ENCODE measurements around the gene TULP4.

Gene TULP4

GRCh38 chr6:158413028-158413427, 100.8 kb downstream of the TULP4 start:
- Histone ChIP-seq H3K9me3 (ENCODE audit: control insufficient read depth, low read length) (no peaks in the 10 kb centered on the region), H3K36me3 (ENCODE audit: control insufficient read depth, insufficient read depth, low read length, severe bottlenecking) (peaks cover 20% of the 10 kb centered on the region), H3K4me3 (ENCODE audit: low read length) (no peak overlapping the region), H3K27me3 (replicated peaks; ENCODE audit: control insufficient read depth, insufficient read depth, low read length) (no peaks in the 10 kb centered on the region), H3K9ac (ENCODE audit: low read length) (no peak overlapping the region), H3K4me1 (ENCODE audit: control insufficient read depth, insufficient read depth, low read length) (peaks cover 44% of the 10 kb centered on the region)
- DNase-seq (ENCODE audit: low read depth) = no peak

- no peaks in the 10 kb centered on the region for H3K27me3 ChIP-seq (replicated peaks; ENCODE audit: control insufficient read depth, insufficient read depth, low read length)
- H3K9ac ChIP-seq (ENCODE audit: low read length) = no peak overlapping the region
- H3K4me3 ChIP-seq (ENCODE audit: low read length) = no peak overlapping the region
- no peak for DNase-seq (ENCODE audit: low read depth)
- H3K36me3 ChIP-seq (ENCODE audit: control insufficient read depth, insufficient read depth, low read length, severe bottlenecking) = peaks cover 23% of the 10 kb centered on the region
- no peaks in the 10 kb centered on the region for H3K9me3 ChIP-seq (ENCODE audit: control insufficient read depth, low read length)
- peaks cover 36% of the 10 kb centered on the region for H3K4me1 ChIP-seq (ENCODE audit: control insufficient read depth, insufficient read depth, low read length)
Observed at GRCh38 chr6:158413814-158414565, 101.7 kb downstream of the TULP4 start.

DNA sequence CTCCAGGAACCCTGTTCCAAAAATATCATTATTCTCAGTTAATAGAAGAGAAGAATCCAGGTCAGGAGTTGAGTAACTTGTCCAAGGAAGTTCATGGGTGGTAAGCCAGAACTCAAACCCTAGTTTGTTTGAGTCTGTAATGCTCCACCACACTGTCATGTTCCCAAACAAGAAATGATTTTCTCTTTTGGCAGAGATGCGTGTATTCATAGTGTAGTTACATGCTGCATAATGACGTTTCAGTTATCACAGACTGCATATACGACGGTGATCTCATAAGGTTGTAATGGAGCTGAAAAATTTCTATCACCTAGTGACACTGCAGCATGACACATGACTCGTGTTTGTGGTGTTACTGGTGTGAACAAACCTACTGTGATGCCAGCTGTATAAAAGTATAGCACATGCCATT, 102.6 kb downstream of the TULP4 start:
- no peak overlapping the region for H3K9ac ChIP-seq (ENCODE audit: low read length)
- no peak overlapping the region for H3K4me3 ChIP-seq (ENCODE audit: low read length)
- H3K9me3 ChIP-seq (ENCODE audit: control insufficient read depth, low read length) = peaks cover 5% of the 10 kb centered on the region
- H3K36me3 ChIP-seq (ENCODE audit: control insufficient read depth, insufficient read depth, low read length, severe bottlenecking) = peaks cover 30% of the 10 kb centered on the region
- no peak for DNase-seq (ENCODE audit: low read depth)
- H3K4me1 ChIP-seq (ENCODE audit: control insufficient read depth, insufficient read depth, low read length) = peaks cover 28% of the 10 kb centered on the region
- no peaks in the 10 kb centered on the region for H3K27me3 ChIP-seq (replicated peaks; ENCODE audit: control insufficient read depth, insufficient read depth, low read length)

- DNase-seq (ENCODE audit: low read depth) = no peak
- no peaks in the 10 kb centered on the region for H3K27me3 ChIP-seq (replicated peaks; ENCODE audit: control insufficient read depth, insufficient read depth, low read length)
- H3K36me3 ChIP-seq (ENCODE audit: control insufficient read depth, insufficient read depth, low read length, severe bottlenecking) = peaks cover 30% of the 10 kb centered on the region
Observed at GRCh38 chr6:158415666-158416065, 103.4 kb downstream of the TULP4 start.

GRCh38 chr6:158416883-158417759, 104.9 kb downstream of the TULP4 start:
- Histone ChIP-seq H3K4me3 (ENCODE audit: low read length) (no peak overlapping the region), H3K36me3 (ENCODE audit: control insufficient read depth, insufficient read depth, low read length, severe bottlenecking) (peaks cover 30% of the 10 kb centered on the region)
- DNase-seq (ENCODE audit: low read depth) = peak; percentile 23

More at GRCh38 chr6:158415666-158416065, 103.4 kb downstream of the TULP4 start:
- H3K4me3 ChIP-seq (ENCODE audit: low read length) = no peak overlapping the region
- no peak overlapping the region for H3K9ac ChIP-seq (ENCODE audit: low read length)
- peaks cover 20% of the 10 kb centered on the region for H3K4me1 ChIP-seq (ENCODE audit: control insufficient read depth, insufficient read depth, low read length)
- H3K9me3 ChIP-seq (ENCODE audit: control insufficient read depth, low read length) = peaks cover 5% of the 10 kb centered on the region

GRCh38 chr6:158417760-158418098, 105.5 kb downstream of the TULP4 start:
- H3K27me3 ChIP-seq (replicated peaks; ENCODE audit: control insufficient read depth, insufficient read depth, low read length) = no peaks in the 10 kb centered on the region
- H3K4me3 ChIP-seq (ENCODE audit: low read length) = no peak overlapping the region
- H3K9ac ChIP-seq (ENCODE audit: low read length) = no peak overlapping the region
- peaks cover 30% of the 10 kb centered on the region for H3K36me3 ChIP-seq (ENCODE audit: control insufficient read depth, insufficient read depth, low read length, severe bottlenecking)
- peak; percentile 81 for DNase-seq (ENCODE audit: low read depth)
- H3K9me3 ChIP-seq (ENCODE audit: control insufficient read depth, low read length) = peaks cover 5% of the 10 kb centered on the region
- peaks cover 12% of the 10 kb centered on the region for H3K4me1 ChIP-seq (ENCODE audit: control insufficient read depth, insufficient read depth, low read length)

More at GRCh38 chr6:158416883-158417759, 104.9 kb downstream of the TULP4 start:
- H3K27me3 ChIP-seq (replicated peaks; ENCODE audit: control insufficient read depth, insufficient read depth, low read length) = no peaks in the 10 kb centered on the region
- H3K9me3 ChIP-seq (ENCODE audit: control insufficient read depth, low read length) = peaks cover 5% of the 10 kb centered on the region
- no peak overlapping the region for H3K9ac ChIP-seq (ENCODE audit: low read length)
- peaks cover 12% of the 10 kb centered on the region for H3K4me1 ChIP-seq (ENCODE audit: control insufficient read depth, insufficient read depth, low read length)

DNA sequence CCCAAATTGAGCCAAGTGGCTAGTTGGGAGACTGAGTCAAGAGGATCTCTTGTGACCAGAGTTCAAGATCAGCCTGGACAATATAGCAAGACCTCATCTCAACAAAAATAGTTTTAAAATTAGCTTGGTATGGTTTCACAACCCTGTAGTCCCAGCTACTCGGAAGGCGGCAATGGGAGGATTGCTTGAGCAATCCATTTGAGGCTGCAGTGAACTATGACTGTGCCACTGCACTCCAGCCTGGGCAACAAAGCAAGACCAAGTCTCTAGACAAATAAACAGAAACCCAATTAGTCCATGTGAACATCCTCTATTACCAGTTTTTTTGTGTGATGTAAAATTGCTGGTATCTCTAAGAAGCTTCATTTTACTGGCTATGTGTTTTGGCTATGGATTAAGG, 106.2 kb downstream of the TULP4 start:
- no peak overlapping the region for H3K9ac ChIP-seq (ENCODE audit: low read length)
- H3K4me1 ChIP-seq (ENCODE audit: control insufficient read depth, insufficient read depth, low read length) = peaks cover 12% of the 10 kb centered on the region
- H3K9me3 ChIP-seq (ENCODE audit: control insufficient read depth, low read length) = peaks cover 5% of the 10 kb centered on the region
- no peak overlapping the region for H3K4me3 ChIP-seq (ENCODE audit: low read length)
- H3K27me3 ChIP-seq (replicated peaks; ENCODE audit: control insufficient read depth, insufficient read depth, low read length) = no peaks in the 10 kb centered on the region
- peaks cover 26% of the 10 kb centered on the region for H3K36me3 ChIP-seq (ENCODE audit: control insufficient read depth, insufficient read depth, low read length, severe bottlenecking)
- DNase-seq (ENCODE audit: low read depth) = peak; percentile 51

DNA sequence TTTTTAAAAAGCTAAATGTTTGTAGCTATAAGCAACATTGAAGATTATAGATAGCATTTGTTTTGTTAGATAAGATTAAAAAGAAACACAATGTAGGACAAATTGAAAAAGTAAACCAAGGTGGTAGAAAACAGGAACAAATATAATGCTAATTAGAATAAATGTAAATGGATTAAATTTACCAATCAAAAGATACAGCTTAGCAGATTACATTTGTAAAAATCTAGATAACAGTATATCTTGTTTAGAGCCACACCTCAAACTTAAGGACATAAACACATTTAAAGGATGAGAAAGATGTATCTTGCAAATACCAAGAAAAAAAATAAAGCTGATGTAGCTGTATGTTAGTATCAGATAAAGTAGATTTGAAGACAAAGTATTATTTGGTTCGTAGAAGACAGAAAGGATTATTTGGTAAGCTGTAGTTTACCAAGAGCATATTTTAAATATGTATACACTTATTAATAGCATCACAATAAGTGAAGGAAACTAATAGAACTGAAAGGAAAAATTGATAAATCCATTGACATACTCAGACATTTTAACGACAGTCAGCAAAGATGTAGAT, 107.2 kb downstream of the TULP4 start:
- Histone ChIP-seq H3K9me3 (ENCODE audit: control insufficient read depth, low read length) (peaks cover 5% of the 10 kb centered on the region), H3K4me1 (ENCODE audit: control insufficient read depth, insufficient read depth, low read length) (peaks cover 12% of the 10 kb centered on the region), H3K36me3 (ENCODE audit: control insufficient read depth, insufficient read depth, low read length, severe bottlenecking) (peaks cover 17% of the 10 kb centered on the region), H3K4me3 (ENCODE audit: low read length) (no peak overlapping the region), H3K27me3 (replicated peaks; ENCODE audit: control insufficient read depth, insufficient read depth, low read length) (no peaks in the 10 kb centered on the region), H3K9ac (ENCODE audit: low read length) (no peak overlapping the region)
- no peak for DNase-seq (ENCODE audit: low read depth)

GRCh38 chr6:158421381-158421780, 109.1 kb downstream of the TULP4 start:
- H3K4me3 ChIP-seq (ENCODE audit: low read length) = no peak overlapping the region
- H3K9ac ChIP-seq (ENCODE audit: low read length) = no peak overlapping the region
- peaks cover 9% of the 10 kb centered on the region for H3K4me1 ChIP-seq (ENCODE audit: control insufficient read depth, insufficient read depth, low read length)
- H3K9me3 ChIP-seq (ENCODE audit: control insufficient read depth, low read length) = peaks cover 5% of the 10 kb centered on the region
- H3K27me3 ChIP-seq (replicated peaks; ENCODE audit: control insufficient read depth, insufficient read depth, low read length) = no peaks in the 10 kb centered on the region
- no peak for DNase-seq (ENCODE audit: low read depth)
- H3K36me3 ChIP-seq (ENCODE audit: control insufficient read depth, insufficient read depth, low read length, severe bottlenecking) = peaks cover 17% of the 10 kb centered on the region

DNA sequence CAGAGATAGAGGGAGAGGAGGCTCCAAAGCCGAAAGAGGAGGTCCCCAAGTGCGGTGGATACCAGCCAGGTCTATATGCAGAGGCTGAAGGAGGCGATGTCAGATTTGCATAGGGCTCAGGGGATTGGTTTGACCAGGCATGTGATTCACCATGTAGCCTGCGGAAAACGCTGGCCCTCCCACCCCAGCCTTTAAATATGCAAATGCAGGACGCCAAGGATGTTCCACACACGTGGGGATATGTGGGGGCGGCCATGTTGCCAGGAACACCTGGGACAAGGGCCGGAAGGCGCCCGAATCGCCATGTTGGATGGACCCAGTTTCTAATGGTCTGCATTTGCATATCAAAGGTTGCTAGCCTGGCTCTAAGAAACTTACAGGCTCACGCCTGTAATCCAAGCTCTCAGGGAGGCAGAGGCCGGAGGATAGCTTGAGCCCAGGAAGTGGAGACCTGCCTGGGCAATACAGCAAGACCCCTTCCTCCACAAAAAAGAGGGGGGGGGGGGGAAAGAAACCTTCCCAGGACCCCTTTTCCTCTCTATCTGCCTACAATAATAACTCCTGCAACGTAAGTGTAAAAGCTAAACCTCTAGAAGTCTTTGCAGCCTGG, 110.5 kb downstream of the TULP4 start:
- Histone ChIP-seq H3K4me3 (ENCODE audit: low read length) (no peak overlapping the region), H3K9ac (ENCODE audit: low read length) (no peak overlapping the region), H3K4me1 (ENCODE audit: control insufficient read depth, insufficient read depth, low read length) (peaks cover 4% of the 10 kb centered on the region), H3K36me3 (ENCODE audit: control insufficient read depth, insufficient read depth, low read length, severe bottlenecking) (peaks cover 10% of the 10 kb centered on the region), H3K27me3 (replicated peaks; ENCODE audit: control insufficient read depth, insufficient read depth, low read length) (no peaks in the 10 kb centered on the region), H3K9me3 (ENCODE audit: control insufficient read depth, low read length) (peaks cover 5% of the 10 kb centered on the region)
- no peak for DNase-seq (ENCODE audit: low read depth)

DNA sequence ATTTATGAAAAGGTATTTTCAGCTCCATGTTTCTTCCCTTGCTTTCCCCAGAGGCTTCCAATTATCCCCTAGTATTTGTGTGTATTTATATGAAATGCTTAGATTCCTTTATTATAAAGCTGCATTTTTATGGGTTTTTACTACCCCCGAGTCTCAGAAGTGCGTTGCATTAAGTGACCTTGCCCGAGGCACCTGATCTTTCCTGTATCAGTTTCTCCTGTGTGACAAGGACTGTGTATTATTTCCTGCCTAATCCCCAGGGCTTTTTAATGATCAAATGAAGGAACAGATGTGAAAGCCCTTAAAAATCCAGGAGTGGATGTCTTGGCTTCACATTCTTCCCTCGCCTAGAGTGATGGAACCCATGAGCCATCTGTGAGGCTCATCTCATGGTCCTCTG, 118.8 kb downstream of the TULP4 start:
- no peaks in the 10 kb centered on the region for H3K4me1 ChIP-seq (ENCODE audit: control insufficient read depth, insufficient read depth, low read length)
- H3K4me3 ChIP-seq (ENCODE audit: low read length) = no peak overlapping the region
- no peak overlapping the region for H3K9ac ChIP-seq (ENCODE audit: low read length)
- no peaks in the 10 kb centered on the region for H3K9me3 ChIP-seq (ENCODE audit: control insufficient read depth, low read length)
- no peak for DNase-seq (ENCODE audit: low read depth)
- peaks cover 13% of the 10 kb centered on the region for H3K36me3 ChIP-seq (ENCODE audit: control insufficient read depth, insufficient read depth, low read length, severe bottlenecking)
- H3K27me3 ChIP-seq (replicated peaks; ENCODE audit: control insufficient read depth, insufficient read depth, low read length) = no peaks in the 10 kb centered on the region

All from adipocyte (in vitro differentiated cells).